GM21737 (cell line): ENCODE data around the gene MPG.

Experiments used
- ATAC-seq: cut with Tn5 transposase; IDR thresholded peaks from one replicate; pipeline ENCODE4 v1.9.1; 2021; ENCODE audit warnings: mild to moderate bottlenecking, moderate library complexity; ENCODE audit not compliant: unreplicated experiment

MPG gene

GRCh38 chr16:50769-51591 is 27.0 kb upstream of the MPG start:
- ATAC-seq: no peak

GRCh38 chr16:53346-54236 is 24.4 kb upstream of the MPG start, which contains the start of the genes POLR3K and SNRNP25:
Gene POLR3K, minus strand, starts transcription at chr16:53608. Its CDS starts 22 bp downstream, at chr16:53586.
Gene SNRNP25, plus strand, starts transcription at chr16:53828. Its CDS starts 189 bp downstream, at chr16:54017.
- peak; percentile 90 for ATAC-seq

GRCh38 chr16:54237-54581 is 23.8 kb upstream of the MPG start:
- no peak for ATAC-seq

GRCh38 chr16:55571-56136 is 22.4 kb upstream of the MPG start:
- ATAC-seq: no peak

- ATAC-seq: no peak
Observed at GRCh38 chr16:56231-56927, 21.6 kb upstream of the MPG start.

- no peak for ATAC-seq
Observed at GRCh38 chr16:57711-58110, 20.3 kb upstream of the MPG start.

- ATAC-seq: no peak
Observed at GRCh38 chr16:58491-59439, 19.3 kb upstream of the MPG start.

- ATAC-seq: no peak
Observed at GRCh38 chr16:59440-60059, 18.5 kb upstream of the MPG start.

- no peak for ATAC-seq
Observed at GRCh38 chr16:60166-60565, 17.9 kb upstream of the MPG start.

GRCh38 chr16:60929-61878 is 16.8 kb upstream of the MPG start:
- no peak for ATAC-seq

- ATAC-seq: no peak
Observed at GRCh38 chr16:61879-62281, 16.1 kb upstream of the MPG start.

- no peak for ATAC-seq
Observed at GRCh38 chr16:62283-62967, 15.6 kb upstream of the MPG start.

GRCh38 chr16:62968-63391 is 15.0 kb upstream of the MPG start:
- no peak for ATAC-seq

- ATAC-seq: no peak
Observed at GRCh38 chr16:63466-63865, 14.6 kb upstream of the MPG start.

- ATAC-seq: no peak
Observed at GRCh38 chr16:63998-64913, 13.8 kb upstream of the MPG start.

GRCh38 chr16:64914-65255 is 13.1 kb upstream of the MPG start:
- ATAC-seq: no peak

- ATAC-seq: no peak
Observed at GRCh38 chr16:65745-66144, 12.3 kb upstream of the MPG start.
